LHCN-M2 (cell line): ENCODE results near the gene NNAT. TPM values are rescaled to one million over a fixed set of nuclear protein-coding genes. Genes with fewer than 3 reads are reported as not detected.
"Not testable (repeated sequence)": the region's sequence is repeated elsewhere in the genome, so short reads cannot be mapped to it uniquely, and the experiment has no call there.

ENCODE experiments used
- DNase-seq: peaks from one replicate; pipeline ENCODE4 v3.0.0-alpha.2; 2012; ENCODE audit warnings: low read depth
- polyA plus RNA-seq: library from polyadenylated mRNA; unstranded; fragments of >200 nt; gene quantifications from one replicate; pipeline ENCODE4 v1.2.1, GENCODE V29; 2012; ENCODE audit warnings: missing spikeins
- total RNA-seq: library from RNA; depleted of rRNA; stranded (reverse); fragments of >200 nt; gene quantifications from 2 replicates; pipeline ENCODE4 v1.2.3, GENCODE V29; 2014; rRNA removed

NNAT gene
- 0.26 TPM in 1 of 2 replicates, not detected in the other for total RNA-seq
- 1.3 TPM for polyA plus RNA-seq

GRCh38 chr20:37521061-37521771 lies at the start of gene NNAT:
Gene NNAT (plus strand): TSS chr20:37521250. CDS start chr20:37521332, 82 bp downstream.
- no peak for DNase-seq

GRCh38 chr20:37471741-37472235 lies 49.3 kb upstream of the NNAT start:
- no peak for DNase-seq

- DNase-seq: not testable (repeated sequence)
Observed at GRCh38 chr20:37472435-37472834, 48.6 kb upstream of the NNAT start.

- DNase-seq: no peak
Observed at GRCh38 chr20:37473249-37474000, 47.6 kb upstream of the NNAT start.

GRCh38 chr20:37474386-37474785 lies 46.7 kb upstream of the NNAT start:
- DNase-seq: no peak

GRCh38 chr20:37475252-37475651 lies 45.8 kb upstream of the NNAT start:
- DNase-seq: no peak

- no peak for DNase-seq
Observed at GRCh38 chr20:37477041-37477440, 44.0 kb upstream of the NNAT start.

GRCh38 chr20:37479266-37479665 lies 41.8 kb upstream of the NNAT start:
- no peak for DNase-seq

- no peak for DNase-seq
Observed at GRCh38 chr20:37479925-37480691, 40.9 kb upstream of the NNAT start.

- no peak for DNase-seq
Observed at GRCh38 chr20:37480919-37481318, 40.1 kb upstream of the NNAT start.

- no peak for DNase-seq
Observed at GRCh38 chr20:37481610-37482009, 39.4 kb upstream of the NNAT start.

GRCh38 chr20:37484331-37484730 lies 36.7 kb upstream of the NNAT start:
- DNase-seq: no peak

- DNase-seq: not testable (repeated sequence)
Observed at GRCh38 chr20:37486209-37486608, 34.8 kb upstream of the NNAT start.

- DNase-seq: no peak
Observed at GRCh38 chr20:37490663-37491350, 30.2 kb upstream of the NNAT start.

GRCh38 chr20:37492096-37492625 lies 28.9 kb upstream of the NNAT start:
- DNase-seq: peak; percentile 22

- DNase-seq: no peak
Observed at GRCh38 chr20:37492945-37493344, 28.1 kb upstream of the NNAT start.

- no peak for DNase-seq
Observed at GRCh38 chr20:37494301-37494700, 26.7 kb upstream of the NNAT start.

- DNase-seq: no peak
Observed at GRCh38 chr20:37494796-37495195, 26.3 kb upstream of the NNAT start.

GRCh38 chr20:37498066-37498665 lies 22.9 kb upstream of the NNAT start:
- peak; percentile 18 for DNase-seq

GRCh38 chr20:37500311-37500710 lies 20.7 kb upstream of the NNAT start:
- DNase-seq: no peak

- no peak for DNase-seq
Observed at GRCh38 chr20:37501940-37502339, 19.1 kb upstream of the NNAT start.
